Effector memory CD4-positive, alpha-beta T cell (primary cell): ENCODE results near the gene METTL26.
"Not testable (repeated sequence)": the region's sequence is repeated elsewhere in the genome, so short reads cannot be mapped to it uniquely, and the experiment has no call there.

Experiments used
- DNase-seq, 3 donors: peaks; one replicate each; pipeline ENCODE4 v3.0.0-alpha.2; 2020
- H3K27ac ChIP-seq: 2 replicates; pipeline ENCODE4 v1.7.0; 2013; ENCODE audit warnings: mild to moderate bottlenecking, low read length, moderate library complexity; ENCODE audit not compliant: insufficient read depth, poor library complexity, severe bottlenecking
- H3K27me3 ChIP-seq: replicated peaks from 2 replicates; pipeline ENCODE4 v1.7.0; 2013; ENCODE audit warnings: mild to moderate bottlenecking, low read length; ENCODE audit not compliant: insufficient read depth, control insufficient read depth, poor library complexity, severe bottlenecking
- H3K36me3 ChIP-seq: 2 replicates; pipeline ENCODE4 v1.7.0; 2013; ENCODE audit warnings: mild to moderate bottlenecking, low read length, moderate library complexity; ENCODE audit not compliant: control insufficient read depth, insufficient read depth
- H3K4me1 ChIP-seq: 2 replicates; pipeline ENCODE4 v1.7.0; 2013; ENCODE audit warnings: low read length, mild to moderate bottlenecking; ENCODE audit not compliant: control insufficient read depth, insufficient read depth, poor library complexity, severe bottlenecking
- H3K4me3 ChIP-seq: 2 replicates; pipeline ENCODE4 v1.7.0; 2013; ENCODE audit warnings: low read length, low read depth, mild to moderate bottlenecking; ENCODE audit not compliant: insufficient read depth, poor library complexity, severe bottlenecking
- H3K9me3 ChIP-seq: 2 replicates; pipeline ENCODE4 v1.7.0; 2013; ENCODE audit warnings: mild to moderate bottlenecking, low read length, moderate library complexity; ENCODE audit not compliant: control insufficient read depth

METTL26 gene

GRCh38 chr16:608019-608418 is 28.1 kb downstream of the METTL26 start:
- H3K27me3 ChIP-seq: no peaks in the 10 kb centered on the region
- H3K4me1 ChIP-seq: no peaks in the 10 kb centered on the region
- H3K4me3 ChIP-seq: no peak overlapping the region
- no peak for DNase-seq
- H3K27ac ChIP-seq: no peak overlapping the region
- peaks cover under 1% of the 10 kb centered on the region for H3K36me3 ChIP-seq
- no peaks in the 10 kb centered on the region for H3K9me3 ChIP-seq

GRCh38 chr16:606656-607307 is 29.3 kb downstream of the METTL26 start:
- H3K27me3 ChIP-seq: no peaks in the 10 kb centered on the region
- no peak overlapping the region for H3K4me3 ChIP-seq
- no peaks in the 10 kb centered on the region for H3K36me3 ChIP-seq
- H3K4me1 ChIP-seq: no peaks in the 10 kb centered on the region
- DNase-seq: no peak
- no peaks in the 10 kb centered on the region for H3K9me3 ChIP-seq
- no peak overlapping the region for H3K27ac ChIP-seq

- peaks cover 5% of the 10 kb centered on the region for H3K36me3 ChIP-seq
- no peaks in the 10 kb centered on the region for H3K9me3 ChIP-seq
- no peaks in the 10 kb centered on the region for H3K27me3 ChIP-seq
- no peaks in the 10 kb centered on the region for H3K4me1 ChIP-seq
- DNase-seq: no peak
- no peak overlapping the region for H3K27ac ChIP-seq
- no peak overlapping the region for H3K4me3 ChIP-seq
These were observed 32.2 kb downstream of the METTL26 start for GRCh38 chr16:603933-604332.

GRCh38 chr16:600781-601180 is 35.3 kb downstream of the METTL26 start:
- Histone ChIP-seq H3K27ac (no peak overlapping the region), H3K27me3 (no peaks in the 10 kb centered on the region), H3K4me3 (no peak overlapping the region), H3K4me1 (no peaks in the 10 kb centered on the region), H3K36me3 (peaks cover 7% of the 10 kb centered on the region), H3K9me3 (no peaks in the 10 kb centered on the region)
- DNase-seq: no peak

GRCh38 chr16:598823-599739 is 37.0 kb downstream of the METTL26 start:
- DNase-seq: no peak
- H3K36me3 ChIP-seq: peaks cover 7% of the 10 kb centered on the region

GRCh38 chr16:597655-598054 is 38.5 kb downstream of the METTL26 start:
- DNase-seq, H3K27ac ChIP-seq, H3K27me3 ChIP-seq, H3K9me3 ChIP-seq, H3K36me3 ChIP-seq, H3K4me1 ChIP-seq, H3K4me3 ChIP-seq: not testable (repeated sequence)

More at GRCh38 chr16:598823-599739, 37.0 kb downstream of the METTL26 start:
- no peaks in the 10 kb centered on the region for H3K4me1 ChIP-seq
- H3K4me3 ChIP-seq: no peak overlapping the region
- no peak overlapping the region for H3K27ac ChIP-seq
- H3K9me3 ChIP-seq: no peaks in the 10 kb centered on the region
- H3K27me3 ChIP-seq: no peaks in the 10 kb centered on the region

- no peak overlapping the region for H3K27ac ChIP-seq
These were observed 39.4 kb downstream of the METTL26 start for GRCh38 chr16:596736-597060.

GRCh38 chr16:595942-596735 is 40.0 kb downstream of the METTL26 start:
- H3K4me1 ChIP-seq: peaks cover 5% of the 10 kb centered on the region
- H3K4me3 ChIP-seq: no peak overlapping the region

More at GRCh38 chr16:596736-597060, 39.4 kb downstream of the METTL26 start:
- H3K36me3 ChIP-seq: peaks cover 7% of the 10 kb centered on the region
- no peak for DNase-seq
- H3K27me3 ChIP-seq: no peaks in the 10 kb centered on the region
- H3K9me3 ChIP-seq: no peaks in the 10 kb centered on the region
- H3K4me3 ChIP-seq: no peak overlapping the region
- H3K4me1 ChIP-seq: peaks cover 2% of the 10 kb centered on the region

GRCh38 chr16:595094-595528 is 41.0 kb downstream of the METTL26 start:
- H3K4me1 ChIP-seq: peaks cover 14% of the 10 kb centered on the region

More at GRCh38 chr16:595942-596735, 40.0 kb downstream of the METTL26 start:
- no peak overlapping the region for H3K27ac ChIP-seq
- no peaks in the 10 kb centered on the region for H3K27me3 ChIP-seq
- no peaks in the 10 kb centered on the region for H3K9me3 ChIP-seq
- DNase-seq: no peak
- H3K36me3 ChIP-seq: peaks cover 7% of the 10 kb centered on the region

More at GRCh38 chr16:595094-595528, 41.0 kb downstream of the METTL26 start:
- H3K9me3 ChIP-seq: no peaks in the 10 kb centered on the region
- no peak for DNase-seq
- H3K4me3 ChIP-seq: no peak overlapping the region
- H3K27ac ChIP-seq: no peak overlapping the region
- H3K36me3 ChIP-seq: peaks cover 7% of the 10 kb centered on the region
- H3K27me3 ChIP-seq: no peaks in the 10 kb centered on the region
